Activated CD4-positive, CD25-positive, alpha-beta regulatory T cell treated with anti-CD3 and anti-CD28 coated beads, Interleukin-2, amount 50 U/mL, for 24 hours (primary cell): ENCODE results near the gene F5.
A peak's percentile ranks its signal among the peaks of the same experiment; 100 is the strongest.
"Not testable (repeated sequence)": the region's sequence is repeated elsewhere in the genome, so short reads cannot be mapped to it uniquely, and the experiment has no call there.

Source experiments
- ATAC-seq, 2 donors: fragments of 150-1000 bp; cut with Tn5 transposase; one replicate each; pipeline ENCODE4 v1.10.0; 2021; ENCODE audit warnings: mild to moderate bottlenecking in 1 of 2, moderate library complexity in 1 of 2

The F5 gene

GRCh38 chr1:169538998-169539871, 47.0 kb downstream of the F5 start:
- ATAC-seq: no peak

DNA sequence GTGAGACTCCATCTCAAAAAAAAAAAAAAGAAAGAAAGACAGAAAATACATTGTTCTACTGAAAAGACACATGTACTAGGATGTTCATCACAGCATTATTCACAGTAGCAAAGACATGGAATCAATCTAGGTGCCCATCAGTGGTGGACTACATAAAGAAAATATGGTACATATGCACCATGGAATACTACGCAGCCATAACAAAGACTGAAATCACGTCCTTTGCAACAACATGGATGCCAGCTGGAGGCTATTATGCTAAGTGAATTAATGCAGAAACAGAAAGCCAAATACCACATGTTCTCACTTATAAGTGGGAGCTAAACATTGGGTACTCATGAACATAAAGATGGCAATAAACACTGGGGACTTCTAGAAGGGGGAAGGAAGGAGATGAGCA, 51.6 kb downstream of the F5 start:
- ATAC-seq: no peak

DNA sequence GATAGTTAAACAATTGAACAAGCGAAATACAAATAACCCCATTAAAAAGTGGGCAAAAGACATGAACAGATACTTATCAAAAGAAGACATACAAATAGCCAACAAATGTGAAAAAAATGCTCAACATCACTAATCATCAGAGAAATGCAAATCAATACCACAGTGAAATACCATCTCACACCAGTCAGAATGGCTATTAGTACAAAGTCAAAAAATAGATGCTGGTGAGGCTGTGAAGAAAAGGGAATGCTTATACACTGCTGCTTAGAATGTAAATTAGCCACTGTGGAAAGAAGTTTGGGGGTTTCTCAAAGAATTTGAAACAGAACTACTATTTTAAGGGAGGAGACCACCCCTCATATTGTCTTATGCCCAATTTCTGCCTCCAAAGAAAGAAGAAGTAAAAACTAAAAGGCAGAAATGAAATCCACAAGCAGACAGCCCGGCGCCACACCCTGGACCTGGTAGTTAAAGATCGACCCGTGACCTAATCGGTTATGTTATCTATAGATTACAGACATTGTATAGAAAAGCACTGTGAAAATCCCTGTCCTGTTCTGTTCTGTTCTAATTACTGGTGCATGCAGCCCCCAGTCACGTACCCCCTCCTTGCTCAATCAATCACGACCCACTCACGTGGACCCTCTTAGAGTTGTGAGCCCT, 52.6 kb downstream of the F5 start:
- not testable (repeated sequence) for ATAC-seq

DNA sequence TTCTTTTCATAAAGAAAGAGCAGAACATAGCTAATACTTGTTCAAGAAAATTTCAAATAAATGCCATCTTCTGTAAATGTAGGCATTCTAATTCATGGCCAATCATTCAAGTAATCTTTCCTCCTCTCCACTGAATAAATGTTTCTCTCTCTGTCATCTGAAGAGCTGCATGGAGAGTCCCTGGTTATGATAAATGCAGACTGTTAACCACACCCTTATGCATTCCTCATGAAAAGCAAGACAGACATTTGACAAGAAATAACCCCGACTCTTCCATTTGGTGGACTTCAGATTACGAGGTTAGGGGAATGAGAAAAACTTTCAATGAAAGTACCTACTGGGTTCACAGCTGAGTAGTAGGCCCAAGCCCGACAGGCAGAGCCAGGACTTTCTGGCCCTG, 55.8 kb downstream of the F5 start:
- no peak for ATAC-seq

DNA sequence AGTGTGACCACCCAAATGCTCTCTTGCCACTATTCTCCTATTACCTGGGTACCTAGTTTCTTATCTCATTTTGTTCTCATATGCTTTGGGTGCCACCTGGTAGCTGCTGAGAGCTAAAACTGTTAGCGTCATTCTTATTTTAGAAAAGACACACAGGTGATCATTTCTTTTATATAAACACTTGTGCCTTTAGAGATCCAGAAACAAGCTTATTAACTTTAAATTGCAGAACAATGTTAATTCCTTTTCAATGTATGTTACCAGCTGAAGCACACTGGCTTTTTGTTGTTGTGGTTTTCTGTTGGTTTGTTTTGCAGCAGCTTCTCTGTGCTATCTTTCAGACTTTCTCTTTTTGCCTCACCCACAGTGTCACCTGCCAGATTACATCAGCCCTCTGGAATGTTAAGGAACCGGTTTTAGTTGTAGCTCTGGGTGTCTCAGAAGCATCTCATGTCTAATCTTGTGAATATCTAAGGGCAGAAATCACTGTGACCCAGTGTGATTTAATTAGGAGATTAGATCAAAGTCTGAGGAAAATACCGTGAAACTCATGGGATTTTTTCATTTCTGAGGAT, 57.1 kb downstream of the F5 start:
- ATAC-seq: no peak

GRCh38 chr1:169528215-169529067, 57.8 kb downstream of the F5 start:
- no peak for ATAC-seq

DNA sequence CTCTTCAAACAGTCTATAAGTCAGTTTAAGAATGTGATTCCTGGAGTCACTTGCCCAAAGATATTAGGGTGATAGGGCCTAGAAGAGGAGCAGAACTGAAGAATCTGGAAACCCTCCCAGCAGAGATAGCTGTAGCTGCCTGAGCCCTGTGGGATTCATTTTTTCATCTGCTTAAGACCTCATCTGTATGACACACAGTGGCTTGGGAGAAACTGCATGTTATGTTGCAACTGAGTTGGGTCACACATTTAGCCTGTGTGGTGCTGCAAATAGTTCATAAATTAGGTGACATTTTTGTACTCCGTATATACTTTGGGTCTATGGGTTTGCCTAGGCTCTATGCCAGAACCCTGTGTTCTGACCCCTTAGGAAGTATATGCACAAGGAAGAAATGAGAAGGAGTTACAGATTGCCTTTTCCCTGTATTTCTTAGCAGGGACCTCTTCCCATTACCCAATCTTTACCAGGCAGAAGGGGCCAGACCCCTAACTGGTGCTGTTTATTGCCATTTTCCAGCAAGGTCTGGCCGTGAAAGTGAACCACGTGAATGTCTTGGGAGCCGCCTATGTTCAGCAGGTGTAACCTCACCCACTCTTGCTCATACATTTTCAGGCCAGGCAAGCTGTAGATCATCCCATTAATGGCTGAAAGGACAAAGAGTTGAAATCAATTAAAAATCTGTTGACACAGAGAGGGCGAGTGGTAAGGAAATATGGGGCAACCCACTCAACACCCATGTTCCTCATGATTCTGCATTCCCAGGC, 58.6 kb downstream of the F5 start:
- no peak for ATAC-seq

DNA sequence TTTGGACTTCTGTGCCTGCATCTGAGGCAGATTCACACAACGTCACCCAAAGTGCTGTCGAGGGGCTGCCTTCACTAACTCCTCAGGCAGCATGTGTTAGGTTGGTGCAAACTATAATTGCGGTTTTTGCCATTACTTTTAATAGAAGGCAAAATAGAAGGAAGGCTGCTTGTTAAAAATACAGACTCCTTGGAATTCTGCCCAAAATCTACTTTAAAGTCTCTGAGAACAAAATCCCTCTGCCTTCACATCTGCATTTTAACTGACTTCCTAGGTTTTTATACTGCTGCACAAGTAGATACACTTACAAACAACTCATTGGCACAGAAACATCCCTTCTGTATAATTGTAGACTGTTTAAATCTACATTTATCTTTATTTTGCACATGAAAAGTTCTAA, 59.3 kb downstream of the F5 start:
- no peak for ATAC-seq

DNA sequence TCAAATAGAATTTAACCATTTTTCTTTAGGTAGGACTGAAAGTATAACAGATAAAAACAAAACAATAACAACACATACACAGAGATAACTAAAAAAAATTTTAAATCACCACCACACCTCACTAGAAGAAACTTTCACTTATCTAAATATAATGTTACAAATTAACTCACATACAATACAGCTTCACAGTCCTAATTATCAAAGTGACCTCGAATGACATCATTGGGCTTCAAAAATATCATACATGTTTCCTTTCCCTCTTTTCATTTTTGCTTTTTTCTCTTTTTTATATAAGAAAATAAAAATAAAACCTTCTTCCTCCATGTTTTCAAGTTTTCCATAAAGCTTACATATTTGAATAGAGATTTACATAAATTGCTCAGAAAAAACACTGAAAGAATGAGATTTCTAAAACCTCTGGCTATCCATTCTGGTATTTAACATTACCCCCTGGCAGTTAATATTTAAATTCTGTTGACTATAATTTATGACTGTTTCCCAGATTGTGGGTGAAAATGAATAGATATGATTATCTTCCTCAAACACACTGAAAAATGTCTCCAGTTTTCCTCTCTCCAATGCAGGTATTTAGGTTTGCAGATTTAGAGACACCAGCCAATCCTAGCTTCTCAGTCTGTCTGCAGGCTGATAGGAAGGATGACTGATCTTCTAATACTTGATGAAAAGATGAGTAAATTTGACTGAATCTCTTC, 60.0 kb downstream of the F5 start:
- no peak for ATAC-seq

- ATAC-seq: no peak
Measured at GRCh38 chr1:169525391-169525790, 60.9 kb downstream of the F5 start.

DNA sequence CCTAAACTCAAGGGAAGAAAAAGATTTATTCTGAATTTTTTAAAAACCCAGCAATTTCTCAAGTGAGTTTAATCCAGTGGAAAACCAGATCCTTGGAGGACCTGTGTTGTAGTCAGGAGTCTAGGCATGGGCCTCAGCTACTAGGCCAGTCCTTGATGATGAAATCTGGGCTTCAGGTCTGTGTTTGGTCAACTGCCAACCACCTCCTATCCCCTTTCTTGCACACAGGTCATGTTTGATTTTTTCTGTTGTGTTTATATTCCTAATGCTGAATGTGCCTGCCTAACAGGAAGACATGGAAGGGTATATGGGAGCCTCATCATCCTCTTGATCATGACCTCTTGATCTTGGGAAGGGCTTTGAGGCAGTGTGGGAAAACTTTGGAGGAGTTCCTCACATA, 62.4 kb downstream of the F5 start:
- no peak for ATAC-seq

GRCh38 chr1:169521226-169521625, 65.1 kb downstream of the F5 start:
- no peak for ATAC-seq

- ATAC-seq: no peak
Measured at GRCh38 chr1:169517558-169518186, 68.6 kb downstream of the F5 start.

GRCh38 chr1:169515641-169516040, 70.6 kb downstream of the F5 start:
- ATAC-seq: no peak

GRCh38 chr1:169514566-169515270, 71.6 kb downstream of the F5 start:
- no peak for ATAC-seq

- no peak for ATAC-seq
Measured at GRCh38 chr1:169513208-169513607, 73.1 kb downstream of the F5 start.

- ATAC-seq: peak; percentile 81 to 90
Measured at GRCh38 chr1:169511316-169512005, 74.8 kb downstream of the F5 start.

DNA sequence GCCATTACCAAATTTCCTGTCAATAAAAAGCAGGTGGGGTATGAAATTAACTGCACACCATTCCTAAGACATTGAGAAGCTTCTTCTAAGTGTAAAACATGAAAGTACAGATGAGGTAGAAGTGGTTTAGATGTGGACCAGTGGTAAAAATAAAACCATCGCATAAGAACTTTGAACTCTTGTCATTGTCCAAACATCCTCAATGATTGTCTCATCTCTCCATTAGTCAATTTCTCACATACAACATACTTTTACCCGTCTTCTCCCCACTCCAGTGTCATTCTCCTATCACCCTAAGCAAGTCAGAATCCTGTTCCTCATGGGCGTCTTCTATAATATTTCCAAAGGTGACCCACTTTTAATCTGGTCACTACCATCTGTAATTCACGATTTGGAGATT, 76.2 kb downstream of the F5 start:
- no peak for ATAC-seq

DNA sequence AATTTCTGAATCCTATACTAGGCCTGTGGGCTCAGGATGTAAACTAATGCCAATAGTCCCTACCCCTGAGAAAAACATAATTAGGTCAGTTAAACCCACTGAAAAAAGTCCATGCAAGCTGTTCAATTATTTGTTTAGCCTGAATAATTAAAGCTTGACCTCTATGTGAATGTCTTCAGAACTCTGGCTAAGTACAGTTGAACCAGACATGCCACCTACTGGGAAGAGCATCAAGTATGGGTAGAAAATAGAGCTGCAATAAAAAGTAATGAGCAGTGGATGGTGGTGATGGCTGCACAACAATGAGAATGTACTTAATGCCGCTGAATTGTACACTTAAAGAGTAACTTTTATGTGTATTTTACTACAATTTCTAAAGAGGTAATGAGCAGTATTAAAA, 76.9 kb downstream of the F5 start:
- no peak for ATAC-seq
